Measurements from ENCODE around the gene STAT5A. TPM values are rescaled to one million over a fixed set of nuclear protein-coding genes. Genes with fewer than 3 reads are reported as not detected.

The STAT5A gene
- total and polyA plus RNA-seq, 9 of the 15 experiments (the other 6 are each of a cell fraction or from before 2014, with no cell fraction given) = 79.9 to 415 (median 196) TPM

GRCh38 chr17:42312285-42313130 lies 24.2 kb downstream of the STAT5A start (continued):
- TF ChIP-seq, protein P1, sequence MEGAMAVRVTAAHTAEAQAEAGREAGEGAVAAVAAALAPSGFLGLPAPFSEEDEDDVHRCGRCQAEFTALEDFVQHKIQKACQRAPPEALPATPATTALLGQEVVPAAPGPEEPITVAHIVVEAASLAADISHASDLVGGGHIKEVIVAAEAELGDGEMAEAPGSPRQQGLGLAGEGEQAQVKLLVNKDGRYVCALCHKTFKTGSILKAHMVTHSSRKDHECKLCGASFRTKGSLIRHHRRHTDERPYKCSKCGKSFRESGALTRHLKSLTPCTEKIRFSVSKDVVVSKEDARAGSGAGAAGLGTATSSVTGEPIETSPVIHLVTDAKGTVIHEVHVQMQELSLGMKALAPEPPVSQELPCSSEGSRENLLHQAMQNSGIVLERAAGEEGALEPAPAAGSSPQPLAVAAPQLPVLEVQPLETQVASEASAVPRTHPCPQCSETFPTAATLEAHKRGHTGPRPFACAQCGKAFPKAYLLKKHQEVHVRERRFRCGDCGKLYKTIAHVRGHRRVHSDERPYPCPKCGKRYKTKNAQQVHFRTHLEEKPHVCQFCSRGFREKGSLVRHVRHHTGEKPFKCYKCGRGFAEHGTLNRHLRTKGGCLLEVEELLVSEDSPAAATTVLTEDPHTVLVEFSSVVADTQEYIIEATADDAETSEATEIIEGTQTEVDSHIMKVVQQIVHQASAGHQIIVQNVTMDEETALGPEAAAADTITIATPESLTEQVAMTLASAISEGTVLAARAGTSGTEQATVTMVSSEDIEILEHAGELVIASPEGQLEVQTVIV (CRISPR knock-in tag; IDR thresholded peaks at IDR 0.05; ENCODE audit: borderline replicate concordance) = no peak
- TF ChIP-seq, protein P2, sequence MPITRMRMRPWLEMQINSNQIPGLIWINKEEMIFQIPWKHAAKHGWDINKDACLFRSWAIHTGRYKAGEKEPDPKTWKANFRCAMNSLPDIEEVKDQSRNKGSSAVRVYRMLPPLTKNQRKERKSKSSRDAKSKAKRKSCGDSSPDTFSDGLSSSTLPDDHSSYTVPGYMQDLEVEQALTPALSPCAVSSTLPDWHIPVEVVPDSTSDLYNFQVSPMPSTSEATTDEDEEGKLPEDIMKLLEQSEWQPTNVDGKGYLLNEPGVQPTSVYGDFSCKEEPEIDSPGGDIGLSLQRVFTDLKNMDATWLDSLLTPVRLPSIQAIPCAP (CRISPR knock-in tag; IDR thresholded peaks at IDR 0.05; ENCODE audit: borderline replicate concordance) = no peak
- TF ChIP-seq CBFA2T2 (conservative IDR thresholded peaks at IDR 0.05) (peak; percentile 92), SREBF1 (IDR thresholded peaks at IDR 0.05; ENCODE audit: borderline replicate concordance, low read depth, low read length) (no peak), ARID2 (IDR thresholded peaks at IDR 0.05) (no peak), STAT5A (IDR thresholded peaks at IDR 0.05; ENCODE audit: borderline replicate concordance, low read length) (peak; percentile 81), POLR2G (IDR thresholded peaks at IDR 0.05; ENCODE audit: low read depth, low read length) (peak; percentile 97), KDM5B (IDR thresholded peaks at IDR 0.05; ENCODE audit: insufficient replicate concordance, low read depth, low read length) (peak; percentile 64), SMAD3 (CRISPR knock-in tag; conservative IDR thresholded peaks at IDR 0.05) (peak; percentile 39; the same call in 1 of the 2 replicates), MTF1 (CRISPR knock-in tag; IDR thresholded peaks at IDR 0.05; ENCODE audit: borderline replicate concordance) (no peak), PTBP1 (IDR thresholded peaks at IDR 0.05; ENCODE audit: low read depth, low read length) (peak; percentile 89), EWSR1 (IDR thresholded peaks at IDR 0.05; ENCODE audit: borderline replicate concordance, low read depth, partially characterized antibody) (no peak), KLF6 (CRISPR knock-in tag; IDR thresholded peaks at IDR 0.05; ENCODE audit: borderline replicate concordance) (peak; percentile 59; the same call in 1 of the 2 replicates), ZNF23 (CRISPR knock-in tag; IDR thresholded peaks at IDR 0.05) (0 out of 2 replicates have a peak, but pooled peaks have one; percentile 44)
- TF ChIP-seq, protein P3, sequence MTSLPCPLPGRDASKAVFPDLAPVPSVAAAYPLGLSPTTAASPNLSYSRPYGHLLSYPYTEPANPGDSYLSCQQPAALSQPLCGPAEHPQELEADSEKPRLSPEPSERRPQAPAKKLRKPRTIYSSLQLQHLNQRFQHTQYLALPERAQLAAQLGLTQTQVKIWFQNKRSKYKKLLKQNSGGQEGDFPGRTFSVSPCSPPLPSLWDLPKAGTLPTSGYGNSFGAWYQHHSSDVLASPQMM (CRISPR knock-in tag; IDR thresholded peaks at IDR 0.05) = no peak
- TF ChIP-seq, protein P4, sequence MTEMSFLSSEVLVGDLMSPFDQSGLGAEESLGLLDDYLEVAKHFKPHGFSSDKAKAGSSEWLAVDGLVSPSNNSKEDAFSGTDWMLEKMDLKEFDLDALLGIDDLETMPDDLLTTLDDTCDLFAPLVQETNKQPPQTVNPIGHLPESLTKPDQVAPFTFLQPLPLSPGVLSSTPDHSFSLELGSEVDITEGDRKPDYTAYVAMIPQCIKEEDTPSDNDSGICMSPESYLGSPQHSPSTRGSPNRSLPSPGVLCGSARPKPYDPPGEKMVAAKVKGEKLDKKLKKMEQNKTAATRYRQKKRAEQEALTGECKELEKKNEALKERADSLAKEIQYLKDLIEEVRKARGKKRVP (CRISPR knock-in tag; IDR thresholded peaks at IDR 0.05) = peak; percentile 19; the same call in 1 of the 2 replicates

Measured in K562 (cell line).